Measurements from ENCODE around the gene E4F1.
"Not testable (repeated sequence)": the region's sequence is repeated elsewhere in the genome, so short reads cannot be mapped to it uniquely, and the experiment has no call there.

Gene E4F1

DNA sequence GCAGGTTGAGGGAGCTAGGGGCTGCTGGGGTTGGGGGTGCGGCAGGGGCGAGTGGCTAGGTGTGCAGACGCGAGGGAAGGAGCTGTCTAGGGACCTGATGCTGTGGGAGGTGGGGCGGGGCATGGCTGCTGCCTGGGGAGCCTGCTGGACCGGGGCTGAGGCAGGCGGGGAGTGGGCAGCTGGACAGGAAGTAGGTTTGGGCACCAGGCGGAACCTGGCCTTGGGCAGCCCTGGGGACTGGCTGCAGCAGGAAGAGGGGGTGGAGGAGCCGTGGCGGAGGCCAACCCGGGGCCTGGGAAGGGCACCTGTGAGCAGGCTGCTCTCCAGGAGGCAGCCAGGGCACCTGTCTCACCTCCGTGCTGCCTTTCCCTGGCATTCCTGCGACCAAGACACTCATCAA lies 7.0 kb downstream of the E4F1 start:
- no peak for DNase-seq (ENCODE audit: low read depth)

- no peak for DNase-seq (ENCODE audit: low read depth)
Observed at GRCh38 chr16:2231016-2231931, 7.9 kb downstream of the E4F1 start.

DNA sequence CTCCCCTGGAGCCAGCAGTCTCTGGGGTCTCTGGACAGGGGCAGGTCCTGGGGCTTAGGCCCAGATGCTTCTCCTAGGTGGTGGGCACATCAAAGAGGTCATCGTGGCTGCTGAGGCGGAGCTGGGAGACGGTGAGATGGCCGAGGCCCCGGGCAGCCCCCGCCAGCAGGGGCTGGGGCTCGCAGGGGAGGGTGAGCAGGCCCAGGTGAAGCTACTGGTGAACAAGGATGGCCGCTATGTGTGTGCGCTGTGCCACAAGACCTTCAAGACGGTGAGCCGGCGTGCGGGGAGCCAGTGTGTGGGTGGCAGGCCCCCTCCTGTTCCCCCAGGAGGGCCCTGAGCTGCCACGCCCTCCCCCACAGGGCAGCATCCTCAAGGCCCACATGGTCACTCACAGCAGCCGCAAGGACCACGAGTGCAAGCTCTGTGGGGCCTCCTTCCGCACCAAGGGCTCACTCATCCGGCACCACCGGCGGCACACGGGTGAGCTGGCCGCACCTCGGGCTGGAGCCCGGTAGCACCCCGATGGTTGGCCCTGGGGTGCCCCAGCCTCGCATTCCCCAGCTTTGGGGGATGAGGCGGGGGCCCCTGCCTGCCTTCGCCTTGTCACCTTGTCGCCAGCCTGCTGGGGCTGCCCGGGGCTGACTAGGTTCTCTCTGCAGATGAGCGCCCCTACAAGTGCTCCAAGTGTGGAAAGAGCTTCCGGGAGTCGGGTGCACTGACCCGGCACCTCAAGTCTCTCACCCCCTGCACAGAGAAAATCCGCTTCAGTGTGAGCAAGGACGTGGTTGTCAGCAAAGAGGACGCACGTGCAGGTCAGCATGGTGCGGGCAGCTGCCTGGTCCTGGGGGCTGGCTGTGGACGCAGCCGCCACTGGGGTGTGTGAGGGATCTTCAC lies 9.0 kb downstream of the E4F1 start:
- no peak for DNase-seq (ENCODE audit: low read depth)

- no peak for DNase-seq (ENCODE audit: low read depth)
Observed at GRCh38 chr16:2233046-2233775, 9.8 kb downstream of the E4F1 start.

GRCh38 chr16:2233872-2234812 lies 10.8 kb downstream of the E4F1 start:
- DNase-seq (ENCODE audit: low read depth), result no peak

DNA sequence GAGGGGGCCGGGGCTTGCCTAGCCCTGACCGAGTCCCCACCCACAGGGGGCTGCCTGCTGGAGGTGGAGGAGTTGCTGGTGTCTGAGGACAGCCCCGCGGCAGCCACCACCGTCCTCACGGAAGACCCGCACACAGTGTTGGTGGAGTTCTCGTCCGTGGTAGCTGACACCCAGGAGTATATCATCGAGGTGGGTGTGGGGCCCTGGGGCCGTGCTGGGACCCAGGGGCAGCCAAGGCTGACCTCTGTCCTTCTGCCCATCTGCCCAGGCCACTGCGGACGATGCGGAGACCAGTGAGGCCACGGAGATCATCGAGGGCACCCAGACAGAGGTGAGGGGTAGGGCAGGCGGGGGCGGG lies 11.4 kb downstream of the E4F1 start:
- no peak for DNase-seq (ENCODE audit: low read depth)

- DNase-seq (ENCODE audit: low read depth), result no peak
Observed at GRCh38 chr16:2235234-2235651, 11.9 kb downstream of the E4F1 start.

DNA sequence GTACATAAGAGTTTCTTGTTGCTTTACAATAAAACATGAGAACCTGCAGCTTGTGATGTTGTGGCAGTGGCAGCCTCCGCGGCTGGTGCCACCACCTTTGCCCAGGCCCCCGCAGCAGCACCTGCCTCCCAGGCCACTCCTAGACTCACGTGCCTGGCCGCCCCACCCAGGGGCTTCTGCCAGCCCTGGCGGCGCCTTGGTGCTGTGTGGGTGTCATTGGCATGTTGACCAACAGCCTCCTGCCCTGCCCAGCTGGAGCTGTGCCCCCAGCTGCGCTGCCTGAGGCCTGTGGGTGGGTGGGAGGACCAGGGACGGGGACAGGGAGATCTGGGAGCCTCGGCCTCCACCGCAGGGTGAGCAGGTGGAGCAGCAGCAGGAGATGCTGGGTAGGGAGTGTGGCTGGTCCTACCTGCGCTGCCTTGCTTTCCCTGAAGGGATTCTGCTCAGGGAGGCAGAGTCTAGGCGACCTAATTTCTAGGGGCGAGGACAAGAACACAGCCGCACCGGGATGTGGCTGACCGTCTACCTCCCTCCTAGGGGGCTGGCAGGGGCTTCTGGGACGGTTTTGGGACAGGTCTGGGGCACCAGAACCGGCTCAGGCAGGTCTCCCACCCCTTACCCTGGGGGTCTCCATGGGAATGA lies 12.4 kb downstream of the E4F1 start:
- DNase-seq (ENCODE audit: low read depth), result no peak

DNA sequence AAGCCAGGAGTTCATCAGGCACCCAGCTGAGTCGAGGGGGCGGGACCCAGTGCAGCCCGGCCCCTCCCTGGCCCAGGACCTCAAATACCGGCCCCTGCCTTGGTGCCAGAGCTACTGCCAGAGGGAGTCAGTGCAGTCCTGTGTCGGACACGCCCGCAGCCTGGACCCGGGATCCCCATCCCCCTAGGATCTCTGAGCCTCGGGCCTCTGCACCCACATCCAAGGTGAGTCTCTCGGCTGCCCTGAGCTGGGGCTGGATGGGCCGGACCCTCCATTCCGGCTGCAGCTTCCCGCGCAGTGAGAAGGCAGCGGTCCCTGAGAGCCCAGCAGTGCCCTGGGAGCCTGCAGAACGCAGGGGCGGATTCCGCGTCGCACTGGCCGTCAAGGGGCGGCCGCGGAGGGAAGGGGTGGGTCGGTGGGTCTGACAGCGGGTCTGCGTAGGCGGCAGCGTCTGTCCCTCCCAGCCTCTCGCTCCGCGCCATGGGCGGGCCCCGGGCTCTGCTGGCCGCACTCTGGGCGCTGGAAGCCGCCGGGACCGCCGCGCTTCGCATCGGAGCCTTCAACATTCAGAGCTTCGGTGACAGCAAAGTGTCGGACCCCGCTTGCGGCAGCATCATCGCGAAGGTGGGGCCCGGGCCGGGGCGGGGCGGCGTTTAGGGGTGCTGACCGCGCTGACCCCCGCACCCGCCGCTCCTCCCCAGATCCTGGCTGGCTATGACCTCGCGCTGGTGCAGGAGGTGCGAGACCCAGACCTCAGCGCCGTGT lies 13.1 kb downstream of the E4F1 start, which contains the start of gene DNASE1L2:
TSS of gene DNASE1L2 (plus strand) at position 108 of the 765 bp plus-strand sequence. CDS start at position 481, 373 bp downstream.
- DNase-seq (ENCODE audit: low read depth), result no peak

DNA sequence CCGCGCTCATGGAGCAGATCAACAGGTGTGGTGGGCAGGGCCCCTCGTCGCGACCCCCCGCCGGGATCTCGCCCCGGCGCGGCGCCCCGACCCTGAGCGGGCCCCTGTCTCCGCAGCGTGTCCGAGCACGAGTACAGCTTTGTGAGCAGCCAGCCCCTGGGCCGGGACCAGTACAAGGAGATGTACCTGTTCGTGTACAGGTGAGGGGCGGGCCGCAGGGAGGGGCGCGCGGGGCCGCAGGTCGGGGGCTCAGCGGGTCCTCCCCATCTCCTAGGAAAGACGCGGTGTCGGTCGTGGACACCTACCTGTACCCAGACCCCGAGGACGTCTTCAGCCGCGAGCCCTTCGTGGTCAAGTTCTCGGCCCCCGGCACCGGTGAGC lies 13.7 kb downstream of the E4F1 start:
- no peak for DNase-seq (ENCODE audit: low read depth)

GRCh38 chr16:2237493-2238149 lies 14.2 kb downstream of the E4F1 start:
- DNase-seq (ENCODE audit: low read depth), result no peak

- DNase-seq (ENCODE audit: low read depth), result no peak
Observed at GRCh38 chr16:2238150-2238837, 14.9 kb downstream of the E4F1 start.

GRCh38 chr16:2238838-2239675 lies 15.7 kb downstream of the E4F1 start:
- DNase-seq (ENCODE audit: low read depth), result no peak

DNA sequence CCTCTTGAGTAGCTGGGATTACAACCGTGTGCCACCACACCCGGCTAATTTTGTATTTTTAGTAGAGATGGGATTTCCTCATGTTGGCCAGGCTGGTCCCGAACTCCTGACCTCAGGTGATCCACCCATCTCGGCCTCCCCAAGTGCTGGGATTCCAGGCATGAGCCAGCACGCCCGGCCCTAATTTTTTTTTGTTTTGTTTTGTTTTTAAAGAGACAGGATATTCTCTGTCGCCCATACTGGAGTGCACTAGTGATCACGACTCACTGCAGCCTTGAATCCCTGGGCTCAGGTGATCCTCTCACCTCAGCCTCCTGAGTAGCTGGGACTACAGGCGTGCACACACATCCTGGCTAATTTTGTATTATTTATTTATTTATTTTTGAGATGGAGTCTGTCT lies 16.9 kb downstream of the E4F1 start:
- DNase-seq (ENCODE audit: low read depth), result not testable (repeated sequence)

- no peak for DNase-seq (ENCODE audit: low read depth)
Observed at GRCh38 chr16:2242598-2242997, 19.2 kb downstream of the E4F1 start.

DNA sequence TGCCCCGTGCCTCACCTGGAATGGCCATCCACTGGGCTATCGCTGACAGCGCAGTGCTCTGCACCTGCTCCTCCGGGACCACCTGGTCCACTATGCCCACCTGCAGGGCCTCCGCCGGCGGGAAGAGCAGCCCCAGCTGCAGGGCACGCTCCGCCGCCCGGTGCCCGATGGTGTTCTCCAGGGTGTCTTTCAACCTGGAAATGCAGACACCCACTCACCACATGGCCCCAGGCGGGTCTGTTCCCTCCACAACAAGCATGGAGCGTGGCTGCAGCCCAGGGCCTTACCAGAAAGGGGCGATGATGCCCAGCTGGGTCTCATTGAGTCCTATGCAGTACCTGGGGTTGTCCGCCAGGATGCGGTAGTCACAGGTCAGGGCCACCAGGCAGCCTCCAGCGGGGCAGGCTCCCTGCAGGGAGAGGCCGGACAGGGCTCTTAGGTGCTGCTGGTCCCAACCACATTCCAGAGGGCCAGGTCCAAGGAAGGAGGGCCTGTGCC lies 19.7 kb downstream of the E4F1 start:
- no peak for DNase-seq (ENCODE audit: low read depth)

DNA sequence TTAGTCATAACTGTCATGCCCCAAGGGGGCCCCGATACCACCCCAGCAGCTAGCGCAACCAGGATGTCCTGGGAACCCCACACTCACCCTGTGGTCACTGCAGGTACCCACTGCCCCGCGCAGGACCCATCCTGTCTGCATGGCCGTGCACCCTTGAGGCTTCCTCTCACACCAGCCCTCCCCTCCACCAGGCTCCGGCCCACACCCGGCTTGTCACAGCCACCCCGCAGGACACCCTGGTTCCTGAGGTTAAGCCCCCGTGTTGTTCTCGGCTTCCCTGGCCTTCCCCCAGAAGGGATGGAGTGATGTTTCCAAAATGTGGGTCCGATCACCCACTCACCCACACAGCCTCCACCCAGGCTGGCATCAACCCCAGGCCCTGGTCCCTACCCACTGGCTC lies 20.4 kb downstream of the E4F1 start:
- DNase-seq (ENCODE audit: low read depth), result no peak

DNA sequence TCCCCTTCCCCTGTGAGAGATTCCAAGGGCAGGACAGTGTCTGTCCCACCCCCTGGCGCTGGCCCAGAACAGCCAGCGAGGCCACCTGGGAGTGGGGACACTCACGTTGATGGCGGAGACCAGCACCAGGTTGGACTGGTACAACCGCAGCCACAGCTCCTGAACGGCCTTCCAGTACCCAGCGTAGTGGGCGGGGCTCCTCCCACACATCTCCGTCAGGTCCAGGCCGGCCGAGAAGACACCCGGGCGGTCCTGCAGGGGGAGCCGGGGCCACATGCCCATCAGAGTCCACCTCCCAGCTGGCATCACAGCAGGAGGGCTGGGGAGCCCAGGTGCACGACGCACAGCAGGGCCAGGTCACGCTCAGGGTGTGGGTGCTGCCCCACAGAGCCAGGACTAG lies 20.9 kb downstream of the E4F1 start:
- DNase-seq (ENCODE audit: low read depth), result no peak

Measured in CMK (cell line).